IgD-negative memory B cell (primary cell): ENCODE data around the gene OR52A1. TPM values are rescaled to one million over a fixed set of nuclear protein-coding genes. Genes with fewer than 3 reads are reported as not detected.
A peak's percentile ranks its signal among the peaks of the same experiment; 100 is the strongest.

ENCODE experiments used
- H3K27ac Mint-ChIP-seq, 3 donors: one replicate each; pipeline ENCODE4 v1.8.0; 2020 to 2022; ENCODE audit warnings: mild to moderate bottlenecking in 3 of 3, mixed read lengths in 3 of 3, moderate library complexity in 1 of 3
- H3K27me3 Mint-ChIP-seq: one replicate; pipeline ENCODE4 v1.8.0; 2021; ENCODE audit warnings: mixed read lengths
- H3K36me3 Mint-ChIP-seq: one replicate; pipeline ENCODE4 v1.8.0; 2020; ENCODE audit warnings: mild to moderate bottlenecking, mixed read lengths
- H3K4me1 Mint-ChIP-seq, 3 donors: one replicate each; pipeline ENCODE4 v1.8.0; 2020 to 2022; ENCODE audit warnings: mixed read lengths in 3 of 3, mild to moderate bottlenecking in 1 of 3
- H3K4me3 Mint-ChIP-seq, 4 donors: one replicate each; pipeline ENCODE4 v1.8.0; 2020 to 2022; ENCODE audit warnings: mild to moderate bottlenecking in 4 of 4, mixed read lengths in 4 of 4, moderate library complexity in 3 of 4
- H3K9me3 Mint-ChIP-seq, 3 donors: one replicate each; pipeline ENCODE4 v1.8.0; 2020 to 2021; ENCODE audit warnings: mixed read lengths in 3 of 3, mild to moderate bottlenecking in 1 of 3
- polyA plus RNA-seq: library from polyadenylated mRNA; unstranded; fragments of 300-500 nt; fragmentation: Illumina TruSeq; gene quantifications from one replicate; pipeline ENCODE4 v1.2.3, GENCODE V29; 2021

The OR52A1 gene
- polyA plus RNA-seq, 1 donor from 2014 or later, result not detected

DNA sequence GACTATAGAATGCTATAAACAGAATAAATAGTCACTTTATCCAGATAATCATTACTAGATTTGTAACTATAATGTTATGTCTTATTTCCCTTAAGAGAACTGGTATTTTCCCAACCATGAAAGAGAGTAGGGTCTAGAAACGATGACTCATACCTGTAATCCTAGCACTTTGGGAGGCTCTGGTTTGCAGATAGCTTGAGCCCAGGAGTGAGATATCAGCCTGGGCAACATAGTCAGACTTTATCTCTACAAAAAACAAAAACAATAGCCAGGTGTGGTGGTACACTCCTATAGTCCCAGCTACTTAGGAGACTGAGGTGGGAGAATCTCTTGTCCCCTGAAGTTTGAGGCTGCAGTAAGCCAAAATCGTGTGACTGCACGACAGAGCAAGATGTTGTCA lies 47.3 kb downstream of the OR52A1 start:
- H3K27ac Mint-ChIP-seq, result no peak overlapping the region
- H3K36me3 Mint-ChIP-seq, result no peaks in the 10 kb centered on the region
- H3K4me3 Mint-ChIP-seq, result no peak overlapping the region
- no peaks in the 10 kb centered on the region for H3K4me1 Mint-ChIP-seq
- H3K9me3 Mint-ChIP-seq, result peaks cover 0 to 1% (median 0%) of the 10 kb centered on the region in 3 donors
- no peaks in the 10 kb centered on the region for H3K27me3 Mint-ChIP-seq

DNA sequence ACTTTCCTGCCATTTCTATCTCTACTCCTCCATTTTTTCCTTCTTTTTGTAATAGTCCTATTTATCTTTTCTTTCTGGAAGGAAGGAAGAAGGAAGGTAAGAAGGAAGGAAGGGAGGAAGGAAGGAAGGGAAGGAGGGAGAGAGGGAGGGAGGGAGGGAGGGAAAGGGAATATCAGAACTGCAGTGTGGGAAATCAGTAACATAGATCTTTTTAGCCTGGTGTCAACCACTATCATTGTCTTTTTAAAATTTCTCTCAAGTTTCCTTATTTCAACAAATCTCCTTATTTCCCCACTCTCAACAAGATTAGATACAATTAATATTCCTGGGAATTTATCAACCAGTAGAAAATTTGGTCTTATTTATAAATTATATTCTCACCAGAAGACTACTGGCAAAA lies 51.5 kb downstream of the OR52A1 start:
- Mint-ChIP-seq H3K36me3 (no peaks in the 10 kb centered on the region), H3K9me3 (peaks cover 0 to 1% (median 0%) of the 10 kb centered on the region in 3 donors), H3K27me3 (no peaks in the 10 kb centered on the region), H3K27ac (no peak overlapping the region), H3K4me3 (no peak overlapping the region), H3K4me1 (no peaks in the 10 kb centered on the region)

DNA sequence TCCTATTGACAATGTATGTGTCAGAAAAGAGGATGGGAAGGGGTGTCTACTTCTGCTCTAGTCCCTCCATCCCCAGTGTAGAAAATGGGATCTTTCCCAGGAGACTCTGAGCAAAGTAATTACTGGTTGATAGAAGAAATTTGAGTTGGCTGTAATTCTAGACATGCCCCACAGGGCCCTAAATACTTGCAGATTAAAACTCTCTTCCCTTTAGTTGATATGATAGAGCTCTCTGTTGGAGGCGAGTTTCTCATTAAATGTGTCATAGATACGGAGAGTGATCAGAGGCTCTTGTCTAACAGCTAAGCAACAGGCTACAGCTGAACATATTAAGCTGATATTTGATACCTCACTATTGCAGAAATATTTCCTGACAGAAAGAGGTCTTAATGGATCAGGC lies 52.3 kb downstream of the OR52A1 start:
- peak overlapping the region in 1 of 3 donors; percentile 35 for H3K27ac Mint-ChIP-seq

DNA sequence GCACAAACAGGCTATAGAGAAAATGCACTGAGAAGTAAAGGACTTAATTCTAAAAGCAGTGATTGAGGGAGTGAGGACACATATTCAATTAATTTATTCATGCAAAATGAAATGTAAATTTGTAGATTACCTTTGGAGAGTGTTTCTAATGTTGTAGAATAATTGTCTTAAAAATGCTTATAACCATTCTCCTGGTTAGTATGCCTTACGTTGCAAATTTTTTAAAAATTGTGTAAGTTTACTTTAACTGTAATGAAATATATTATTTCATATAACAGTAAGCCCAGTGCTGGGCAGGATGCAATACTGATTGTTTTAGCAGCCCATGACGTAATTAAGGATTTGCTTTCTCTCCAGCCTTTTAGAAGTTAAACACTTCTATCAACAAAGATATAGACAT lies 58.5 kb downstream of the OR52A1 start:
- Mint-ChIP-seq H3K27me3 (peaks cover 1% of the 10 kb centered on the region), H3K4me1 (no peaks in the 10 kb centered on the region), H3K9me3 (peaks cover 0 to 2% (median 0%) of the 10 kb centered on the region in 3 donors), H3K4me3 (no peak overlapping the region), H3K27ac (no peak overlapping the region), H3K36me3 (no peaks in the 10 kb centered on the region)

More for the DNA sequence above, 52.3 kb downstream of the OR52A1 start:
- Mint-ChIP-seq H3K9me3 (peaks cover 0 to 1% (median 0%) of the 10 kb centered on the region in 3 donors), H3K4me1 (no peaks in the 10 kb centered on the region), H3K4me3 (no peak overlapping the region), H3K27me3 (no peaks in the 10 kb centered on the region), H3K36me3 (no peaks in the 10 kb centered on the region)

Other genes starting within 250 kb of the OR52A1 start
- gene OR51G2, start 235.4 kb downstream of the OR52A1 start, polyA plus RNA-seq, result not detected
- gene OR51G1, start 230.4 kb downstream of the OR52A1 start, polyA plus RNA-seq, result not detected
- gene OR51A4, start 207.2 kb downstream of the OR52A1 start, polyA plus RNA-seq, result not detected
- not detected for gene OR51A2, start 199.0 kb downstream of the OR52A1 start, polyA plus RNA-seq
- gene OR51L1, start 159.9 kb downstream of the OR52A1 start, polyA plus RNA-seq, result not detected
- gene OR52J3, start 108.2 kb downstream of the OR52A1 start, polyA plus RNA-seq, result not detected
- not detected for gene OR52E2, start 95.1 kb downstream of the OR52A1 start, polyA plus RNA-seq
- not detected for gene OR52E1, start 85.2 kb downstream of the OR52A1 start, polyA plus RNA-seq
- gene OR52A5, start 16.4 kb downstream of the OR52A1 start, polyA plus RNA-seq, result not detected
- gene OR51V1, start 45.9 kb upstream of the OR52A1 start, polyA plus RNA-seq, result not detected
- 60.1 TPM for gene HBB, start 72.3 kb upstream of the OR52A1 start, polyA plus RNA-seq
- not detected for gene HBD, start 79.7 kb upstream of the OR52A1 start, polyA plus RNA-seq
- gene HBG1, start 95.1 kb upstream of the OR52A1 start, polyA plus RNA-seq, result not detected
- 1.0 TPM for gene HBG2, start 100.0 kb upstream of the OR52A1 start, polyA plus RNA-seq
- not detected for gene HBE1, start 115.2 kb upstream of the OR52A1 start, polyA plus RNA-seq
- gene OR51B4, start 147.2 kb upstream of the OR52A1 start, polyA plus RNA-seq, result not detected
- gene OR51B2, start 169.5 kb upstream of the OR52A1 start, polyA plus RNA-seq, result not detected
- not detected for gene OR51B5, start 188.8 kb upstream of the OR52A1 start, polyA plus RNA-seq
- not detected for gene OR51B6, start 196.8 kb upstream of the OR52A1 start, polyA plus RNA-seq
- not detected for gene OR51M1, start 229.1 kb upstream of the OR52A1 start, polyA plus RNA-seq